ENCODE measurements around the gene CCDC28B.

DNA sequence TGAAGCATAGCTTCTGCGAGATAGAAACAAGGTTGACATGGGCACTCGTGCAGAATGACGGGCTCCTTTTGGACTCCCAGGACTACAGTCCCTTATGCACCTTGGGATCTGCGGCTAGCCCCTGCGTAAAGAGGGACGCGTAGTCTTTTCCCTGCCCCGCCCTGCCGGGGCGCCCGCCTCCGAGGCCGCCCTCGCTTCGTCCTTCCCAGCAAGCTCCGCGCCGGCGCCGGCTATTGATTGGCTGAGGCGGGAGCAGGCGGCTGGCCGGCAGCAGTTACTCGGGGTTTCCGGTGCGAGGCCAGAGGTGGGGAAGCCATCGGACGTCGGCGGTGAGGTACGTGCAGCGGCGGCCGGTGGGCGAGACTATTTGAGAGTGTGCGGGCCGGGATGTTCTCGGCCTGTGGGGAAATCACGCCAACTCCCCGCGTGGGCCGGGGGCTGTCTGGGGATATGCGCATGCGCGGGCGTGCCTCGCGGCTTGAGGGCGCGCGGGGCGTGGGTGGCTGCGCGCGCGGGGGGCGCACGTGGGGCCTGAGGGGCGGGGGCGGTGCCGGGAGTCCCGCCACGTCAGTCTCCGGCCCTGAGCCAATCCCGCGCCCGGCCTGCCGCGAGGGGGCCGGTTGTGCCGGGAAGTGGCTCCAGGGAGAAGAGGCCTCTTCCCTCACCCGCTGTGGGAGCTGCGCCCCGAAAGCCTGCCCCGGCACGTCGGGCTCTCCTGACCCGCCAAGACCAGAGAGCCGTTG lies 20.8 kb upstream of the CCDC28B start, which contains the start of gene TXLNA:
- TF ChIP-seq POLR2AphosphoS5 (IDR thresholded peaks at IDR 0.05; ENCODE audit: low read depth, low read length), result peak; percentile 92
- TF ChIP-seq TAF1 (IDR thresholded peaks at IDR 0.05; ENCODE audit: borderline replicate concordance, insufficient read depth, low read length), result peak; percentile 67; the same call in 1 of the 2 replicates
- 0 out of 4 replicates have a peak, but pooled peaks of 1 of the 2 experiments have one; percentile 17 for TF ChIP-seq REST (IDR thresholded peaks at IDR 0.05; ENCODE audit: insufficient read depth in 1 of 2, low read depth in 2 of 2, low read length in 2 of 2)

Data from PFSK-1 (cell line).